ENCODE results near the gene SLC47A1. TPM values are rescaled to one million over a fixed set of nuclear protein-coding genes. Genes with fewer than 3 reads are reported as not detected.

The SLC47A1 gene
- total and polyA plus RNA-seq, 2 of the 4 experiments (the other 2 are of a cell fraction), result not detected

- Histone ChIP-seq H3K27me3 (ENCODE audit: control insufficient read depth, insufficient read depth, low read length) (peaks cover 60% of the 10 kb centered on the region), H2BK120ac (ENCODE audit: low read depth, low read length) (no peak overlapping the region), H2BK15ac (ENCODE audit: low read depth, low read length) (no peak overlapping the region), H2BK5ac (ENCODE audit: low read depth, low read length, poor library complexity, severe bottlenecking) (no peak overlapping the region), H3K56ac (ENCODE audit: extremely low read depth, insufficient read depth, low read length) (no peak overlapping the region), H2AK9ac (replicated peaks; ENCODE audit: low read depth, low read length, poor library complexity) (no peak overlapping the region), H3K79me1 (ENCODE audit: low read depth in 1 of 2, low read length in 2 of 2) (no peaks in the 10 kb centered on the region), H4K20me1 (ENCODE audit: insufficient read depth, low read length) (no peaks in the 10 kb centered on the region), H2BK20ac (ENCODE audit: low read depth, low read length) (no peak overlapping the region), H3K23ac (ENCODE audit: low read depth, low read length) (no peak overlapping the region), H4K91ac (ENCODE audit: insufficient read depth, low read depth, low read length) (no peak overlapping the region), H3K4me3 (ENCODE audit: insufficient read depth, low read depth, low read length) (no peak overlapping the region), H2AFZ (replicated peaks; ENCODE audit: low read length, poor library complexity) (no peak overlapping the region), H4K5ac (ENCODE audit: low read depth, low read length) (no peak overlapping the region), H3K4me1 (ENCODE audit: control insufficient read depth, insufficient read depth, low read length) (no peaks in the 10 kb centered on the region), H3K18ac (ENCODE audit: low read depth, low read length) (no peak overlapping the region), H3K36me3 (ENCODE audit: control insufficient read depth, insufficient read depth, low read length) (no peaks in the 10 kb centered on the region), H3K27ac (ENCODE audit: insufficient read depth, low read length) (no peak overlapping the region), H3K9me3 (ENCODE audit: control insufficient read depth, insufficient read depth, low read length) (no peaks in the 10 kb centered on the region; the same call in 1 of the 2 replicates), H3K4me2 (ENCODE audit: low read depth, low read length) (no peak overlapping the region), H4K8ac (ENCODE audit: low read depth in 2 of 2, low read length in 2 of 2) (no peak overlapping the region), H3K14ac (replicated peaks; ENCODE audit: low read depth, low read length) (no peak overlapping the region), H2AK5ac (ENCODE audit: low read depth, low read length) (no peak overlapping the region), H3K9ac (ENCODE audit: low read depth, low read length) (no peak overlapping the region), H3K4ac (ENCODE audit: low read depth, low read length) (no peak overlapping the region), H3K9me1 (ENCODE audit: insufficient read depth, low read length) (no peaks in the 10 kb centered on the region)
- in situ Hi-C loops (cut with MboI; ENCODE audit: low sequenced_read_pairs), result no loop called here
- BruUV-seq (replicated peaks), result no TSS peak
- no CpG with 5 or more reads among the region's 4 CpGs for WGBS, 2 experiments (ENCODE audit: extremely low coverage in 2 of 2, insufficient read length in 1 of 2)
- DNase-seq (no peak), ATAC-seq (ENCODE audit: low read depth) (no peak)
- dilution Hi-C loops (cut with HindIII; ENCODE audit: low sequenced_read_pairs, unreplicated experiment), result no loop called here
- ChIA-PET CTCF (no interaction called here), POLR2A (ENCODE audit: unreplicated experiment) (no interaction called here)
- intact Hi-C loops (cut with micrococcal nuclease), result no loop called here
- TF ChIP-seq MAZ (IDR thresholded peaks at IDR 0.05; ENCODE audit: borderline replicate concordance, low read depth, low read length), result no peak
- no peak for TF ChIP-seq CEBPB (IDR thresholded peaks at IDR 0.05; ENCODE audit: low read depth, low read length)
- TF ChIP-seq MAFK (IDR thresholded peaks at IDR 0.05; ENCODE audit: low read depth, low read length), result no peak
- no peak for TF ChIP-seq BHLHE40 (IDR thresholded peaks at IDR 0.05; ENCODE audit: low read depth, low read length)
- no peak for TF ChIP-seq RCOR1 (IDR thresholded peaks at IDR 0.05; ENCODE audit: insufficient replicate concordance, low read length)
- no peak for TF ChIP-seq SMC3 (IDR thresholded peaks at IDR 0.05; ENCODE audit: low read depth, low read length)
- TF ChIP-seq MXI1 (IDR thresholded peaks at IDR 0.05; ENCODE audit: borderline replicate concordance, low read depth, low read length), result no peak
- TF ChIP-seq RAD21 (IDR thresholded peaks at IDR 0.05; ENCODE audit: low read length), result no peak
Observed at GRCh38 chr17:19574956-19575355, 41.3 kb downstream of the SLC47A1 start.

Measured in IMR-90 (cell line).